NB4 (cell line): ENCODE data around the gene RUFY3.

Source experiments
- DNase-seq: peaks from one replicate; pipeline ENCODE4 v3.0.0; 2010; ENCODE audit warnings: low read depth
- H3K4me3 ChIP-seq: one replicate; pipeline ENCODE4 v1.5.1; 2011; ENCODE audit warnings: mild to moderate bottlenecking, low read depth, low read length, moderate library complexity
- CTCF ChIP-seq: IDR thresholded peaks from one replicate; pipeline ENCODE4 v1.5.1; 2012; ENCODE audit warnings: low read depth, low read length
- MAX ChIP-seq: IDR thresholded peaks from 2 replicates; pipeline ENCODE4 v1.6.1; 2011; ENCODE audit warnings: low read depth, low read length
- MYC ChIP-seq: IDR thresholded peaks from 2 replicates; pipeline ENCODE4 v1.6.1; 2011; ENCODE audit warnings: low read depth, low read length
- POLR2A ChIP-seq: IDR thresholded peaks from 2 replicates; pipeline ENCODE4 v1.6.1; 2011; ENCODE audit warnings: mild to moderate bottlenecking; ENCODE audit not compliant: insufficient read length; ENCODE audit errors: extremely low read depth

The RUFY3 gene

GRCh38 chr4:70704215-70704930, 17.4 kb upstream of the RUFY3 start:
- H3K4me3 ChIP-seq, result peak overlapping the region; percentile 55
- TF ChIP-seq CTCF, result peak; percentile 28
- TF ChIP-seq POLR2A, result peak; percentile 21
- no peak for TF ChIP-seq MYC
- no peak for TF ChIP-seq MAX
- peak; percentile 87 for DNase-seq

GRCh38 chr4:70704931-70705182, 16.9 kb upstream of the RUFY3 start:
- H3K4me3 ChIP-seq, result peak overlapping the region; percentile 82
- no peak for TF ChIP-seq MAX
- TF ChIP-seq POLR2A, result no peak
- TF ChIP-seq CTCF, result no peak
- TF ChIP-seq MYC, result no peak
- no peak for DNase-seq

GRCh38 chr4:70705183-70706043, 16.4 kb upstream of the RUFY3 start:
- no peak for TF ChIP-seq CTCF
- TF ChIP-seq POLR2A, result peak; percentile 9
- peak; percentile 49 for TF ChIP-seq MYC
- TF ChIP-seq MAX, result peak; percentile 79
- peak overlapping the region; percentile 82 for H3K4me3 ChIP-seq
- DNase-seq, result peak; percentile 82

- no peak for DNase-seq
- no peak for TF ChIP-seq MYC
- TF ChIP-seq CTCF, result no peak
- TF ChIP-seq POLR2A, result no peak
- TF ChIP-seq MAX, result no peak
- H3K4me3 ChIP-seq, result peak overlapping the region; percentile 82
These were observed 15.7 kb upstream of the RUFY3 start for GRCh38 chr4:70706044-70706461.

- TF ChIP-seq POLR2A (no peak), CTCF (no peak)
- DNase-seq, result peak; percentile 14
- peak overlapping the region; percentile 82 for H3K4me3 ChIP-seq
These were observed 15.2 kb upstream of the RUFY3 start for GRCh38 chr4:70706516-70706915.
